HCT116 (cell line): ENCODE data around the gene CDHR5. TPM values are rescaled to one million over a fixed set of nuclear protein-coding genes. Genes with fewer than 3 reads are reported as not detected.
A peak's percentile ranks its signal among the peaks of the same experiment; 100 is the strongest.

Experiments used
- ATAC-seq: fragments of 200-7000 bp; cut with Tn5 transposase; 2 replicates; pipeline ENCODE4 v1.9.1; 2020; ENCODE audit warnings: mild to moderate bottlenecking, moderate library complexity
- BruUV-seq: library from RNA; stranded (reverse); fragments of 400-500 nt; replicated peaks from 2 replicates; lab custom pipeline; 2021; lab: Mats Ljungman, UMichigan
- CTCF ChIA-PET: fragments of 300-600 bp; sonication (Branson Sonifier 250); formaldehyde crosslinking; loops from one replicate; lab custom pipeline; 2021; ENCODE audit warnings: antibody characterized with exemption; lab: Charles Lee
- POLR2A ChIA-PET: fragments of 300-600, 350-600 bp; sonication (Branson Sonifier 250); formaldehyde crosslinking; loops from one replicate; lab custom pipeline; 2021; ENCODE audit warnings: antibody characterized with exemption; lab: Charles Lee
- RAD21 ChIA-PET, 2 experiments: fragments of 300-600 bp; sonication (Branson Sonifier 250); formaldehyde crosslinking; loops; one replicate each; lab custom pipeline; 2023; ENCODE audit warnings: low total read pairs in 2 of 2; ENCODE audit not compliant: uncharacterized antibody in 2 of 2, unreplicated experiment in 2 of 2, low non-redundant PET in 1 of 2; lab: Charles Lee
- DNase-seq: peaks from one replicate; pipeline ENCODE4 v3.0.0-alpha.2; 2010; ENCODE audit warnings: low read depth, low spot score
- H2AFZ ChIP-seq: fragments of 200-600 bp; shearing (Covaris generic), sonication (generic); 2 replicates; pipeline ENCODE4 v1.6.1; 2017; ENCODE audit warnings: low read depth, mixed run types, mixed read lengths, antibody characterized with exemption, low read length; ENCODE audit not compliant: poor library complexity, severe bottlenecking
- H3K27ac ChIP-seq: 2 replicates; pipeline ENCODE4 v1.5.1; 2012; ENCODE audit warnings: low read depth, low read length
- H3K27me3 ChIP-seq: fragments of 200-600 bp; sonication (generic); 2 replicates; pipeline ENCODE4 v1.6.1; 2016; ENCODE audit warnings: mixed run types, low read length, mixed read lengths; ENCODE audit not compliant: insufficient read depth
- H3K36me3 ChIP-seq, 2 experiments: fragments of 200-500 bp in 1 of 2; fragments of 200-600 bp in 1 of 2; sonication (Bioruptor generic) in 1 of 2; sonication (generic) in 1 of 2; 2 replicates each; pipeline versions ENCODE4 v1.5.1 to v1.6.1; 2014 to 2016; ENCODE audit warnings: low read length in 2 of 2, inconsistent platforms in 1 of 2, mixed read lengths in 1 of 2, mixed run types in 1 of 2; ENCODE audit not compliant: insufficient read depth in 2 of 2, control insufficient read depth in 1 of 2
- H3K4me1 ChIP-seq, 2 experiments: fragments of 200-600 bp in 1 of 2; sonication (generic) in 1 of 2; 2 replicates each; pipeline versions ENCODE4 v1.5.1 to v1.6.1; 2012 to 2017; ENCODE audit warnings: low read length in 2 of 2, inconsistent platforms in 1 of 2, mild to moderate bottlenecking in 1 of 2, mixed read lengths in 1 of 2, mixed run types in 1 of 2, moderate library complexity in 1 of 2; ENCODE audit not compliant: insufficient read depth in 2 of 2, control insufficient read depth in 1 of 2
- H3K4me2 ChIP-seq: fragments of 200-600 bp; sonication (generic); 2 replicates; pipeline ENCODE4 v1.6.1; 2017; ENCODE audit warnings: mixed run types, low read length, mixed read lengths
- H3K4me3 ChIP-seq, 2 experiments: fragments of 200-600 bp in 1 of 2; sonication (generic) in 1 of 2; replicated peaks in 1 of 2; 2 replicates each; pipeline ENCODE4 v1.5.1; 2011 to 2016; ENCODE audit warnings: low read length in 2 of 2, control low read depth in 1 of 2, low read depth in 1 of 2, mild to moderate bottlenecking in 1 of 2, mixed read lengths in 1 of 2, mixed run types in 1 of 2
- H3K79me2 ChIP-seq: fragments of 200-600 bp; sonication (generic); 2 replicates; pipeline ENCODE4 v1.6.1; 2017; ENCODE audit warnings: mild to moderate bottlenecking, mixed run types, low read length, moderate library complexity, mixed read lengths; ENCODE audit not compliant: insufficient read depth
- H3K9ac ChIP-seq: fragments of 200-600 bp; sonication (generic); 2 replicates; pipeline ENCODE4 v1.6.1; 2016; ENCODE audit warnings: low read length, mixed read lengths
- H3K9me2 ChIP-seq: fragments of 200-600 bp; sonication (generic), shearing (Covaris generic); 2 replicates; pipeline ENCODE4 v1.6.1; 2017; ENCODE audit warnings: mixed run types, mild to moderate bottlenecking, moderate library complexity; ENCODE audit not compliant: insufficient read depth
- H3K9me3 ChIP-seq, 2 experiments: fragments of 200-500 bp in 1 of 2; fragments of 200-600 bp in 1 of 2; sonication (Bioruptor generic) in 1 of 2; sonication (generic) in 1 of 2; 2 replicates each; pipeline ENCODE4 v1.6.1; 2014 to 2017; ENCODE audit warnings: low read length in 2 of 2, mixed read lengths in 2 of 2, inconsistent platforms in 1 of 2, low read depth in 1 of 2, mild to moderate bottlenecking in 1 of 2, mixed run types in 1 of 2, moderate library complexity in 1 of 2; ENCODE audit not compliant: control insufficient read depth in 1 of 2, insufficient read depth in 1 of 2
- H4K20me1 ChIP-seq: fragments of 200-600 bp; sonication (generic), shearing (Covaris generic); 2 replicates; pipeline ENCODE4 v1.6.1; 2017; ENCODE audit warnings: mixed run types, mild to moderate bottlenecking, moderate library complexity; ENCODE audit not compliant: insufficient read depth
- CEBPB ChIP-seq: IDR thresholded peaks from 2 replicates; pipeline ENCODE4 v1.6.1; 2012; ENCODE audit warnings: low read depth
- ELF1 ChIP-seq: IDR thresholded peaks from 2 replicates; pipeline ENCODE4 v1.6.1; 2012; ENCODE audit warnings: low read depth, borderline replicate concordance
- FOSL1 ChIP-seq: IDR thresholded peaks from 2 replicates; pipeline ENCODE4 v1.6.1; 2012; ENCODE audit warnings: low read depth
- JUND ChIP-seq: IDR thresholded peaks from 2 replicates; pipeline ENCODE4 v1.6.1; 2012
- POLR2AphosphoS5 ChIP-seq: IDR thresholded peaks from 2 replicates; pipeline ENCODE4 v1.6.1; 2011; ENCODE audit warnings: mild to moderate bottlenecking, low read depth, low read length, moderate library complexity
- SIN3A ChIP-seq: IDR thresholded peaks from 2 replicates; pipeline ENCODE4 v1.6.1; 2012; ENCODE audit warnings: low read depth
- SP1 ChIP-seq: IDR thresholded peaks from 2 replicates; pipeline ENCODE4 v1.6.1; 2012; ENCODE audit warnings: low read depth
- TCF7L2 ChIP-seq: IDR thresholded peaks from 2 replicates; pipeline ENCODE4 v1.7.0; 2011; ENCODE audit warnings: borderline replicate concordance, inconsistent platforms; ENCODE audit not compliant: insufficient read depth, insufficient read length; ENCODE audit errors: extremely low read depth
- ZNF274 ChIP-seq: fragments of 200-500 bp; sonication (Bioruptor generic); IDR thresholded peaks from 2 replicates; pipeline ENCODE4 v1.6.1; 2014; ENCODE audit warnings: mild to moderate bottlenecking, low read depth, low read length, inconsistent platforms
- intact Hi-C: fragments of 100-400 bp; cut with micrococcal nuclease; formaldehyde crosslinking; loops from 2 replicates; pipeline ENCODE4 v1.10.0; 2022
- total RNA-seq: library from RNA; stranded (reverse); gene quantifications from one replicate; pipeline ENCODE4 v1.2.1, GENCODE V29; 2021; ENCODE audit not compliant: unreplicated experiment
- TF ChIP-seq, protein P1 (sequence below): IDR thresholded peaks from 2 replicates; pipeline ENCODE4 v1.6.1; 2011; ENCODE audit warnings: mild to moderate bottlenecking, low read length, moderate library complexity; ENCODE audit not compliant: insufficient replicate concordance; ENCODE audit errors: extremely low read depth
- TF ChIP-seq, protein P2 (sequence below): IDR thresholded peaks from 2 replicates; pipeline ENCODE4 v1.6.1; 2012; ENCODE audit warnings: low read depth

CDHR5 gene
- total RNA-seq, 1 experiment from 2014 or later = not detected

DNA sequence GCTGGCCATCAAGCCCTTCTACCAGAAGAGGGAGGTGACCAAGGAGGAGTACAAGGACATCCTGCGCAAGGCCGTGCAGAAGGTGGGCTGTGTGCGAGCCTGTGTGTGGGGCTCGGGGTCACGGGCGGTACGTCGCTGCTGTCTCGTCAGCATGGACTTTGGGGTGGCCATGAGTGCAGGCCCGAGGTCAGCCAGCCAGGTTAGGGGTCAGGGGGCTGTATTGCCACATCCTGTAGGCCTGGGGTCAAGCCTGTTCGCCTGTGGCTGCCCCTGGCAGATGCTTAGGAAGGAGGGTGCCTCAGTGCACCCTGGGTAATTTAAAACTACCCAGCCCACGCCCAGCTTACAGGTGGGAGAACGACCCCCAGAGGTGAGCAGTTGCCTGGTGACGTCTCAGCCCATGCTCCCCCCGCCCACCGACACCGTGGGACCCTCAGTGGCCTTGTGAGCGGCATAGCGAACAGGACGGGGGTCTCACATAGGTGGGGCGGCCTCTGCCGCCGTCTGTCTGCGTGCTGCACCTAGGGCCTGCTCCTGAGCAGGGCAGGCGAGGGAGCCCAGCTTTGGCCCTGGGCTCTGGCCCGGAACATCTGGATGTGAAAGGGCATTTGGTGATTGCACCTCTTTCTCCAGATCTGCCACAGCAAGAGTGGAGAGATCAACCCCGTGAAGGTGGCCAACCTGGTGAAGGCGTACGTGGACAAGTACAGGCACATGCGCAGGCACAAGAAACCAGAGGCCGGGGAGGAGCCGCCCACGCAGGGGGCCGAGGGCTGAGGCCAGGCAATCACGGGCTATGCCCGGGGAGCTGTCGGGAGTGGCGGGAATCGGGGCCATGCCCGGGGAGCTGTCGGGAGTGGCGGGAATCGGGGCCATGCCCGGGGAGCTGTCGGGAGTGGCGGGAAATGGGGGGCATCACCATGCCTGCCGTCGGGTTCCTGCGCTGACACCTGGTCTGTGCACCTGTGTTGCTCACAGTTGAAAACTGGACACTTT is 13.5 kb downstream of the CDHR5 start:
- intact Hi-C loops = no loop called here
- Histone ChIP-seq H3K4me3 (no peak overlapping the region), H3K79me2 (peaks cover 20% of the 10 kb centered on the region; the same call in 1 of the 2 replicates), H3K27me3 (no peaks in the 10 kb centered on the region), H3K9me2 (no peaks in the 10 kb centered on the region), H3K9me3 (no peaks in the 10 kb centered on the region), H4K20me1 (peaks cover 13% of the 10 kb centered on the region; the same call in 1 of the 2 replicates), H2AFZ (no peak overlapping the region), H3K9ac (no peak overlapping the region), H3K4me2 (no peak overlapping the region), H3K27ac (peak overlapping the region; percentile 20; the same call in 1 of the 2 replicates), H3K4me1 (peaks cover 8 to 38% of the 10 kb centered on the region in 2 experiments), H3K36me3 (peaks cover 30 to 34% of the 10 kb centered on the region in 2 experiments; a peak in 3 of 4 replicates)
- ChIA-PET CTCF (interaction anchor here (0.8 to 1.0 kb wide), 2 partner anchors 11 to 52 kb away, joined by 3 read pairs; no protein-coding TSS in a partner anchor), RAD21 (no interaction called here), POLR2A (no interaction called here)
- TF ChIP-seq POLR2AphosphoS5 (peak; percentile 17; the same call in 1 of the 2 replicates), ELF1 (no peak)
- DNase-seq (no peak), ATAC-seq (no peak)
- TSS peak; percentile 21 for BruUV-seq

DNA sequence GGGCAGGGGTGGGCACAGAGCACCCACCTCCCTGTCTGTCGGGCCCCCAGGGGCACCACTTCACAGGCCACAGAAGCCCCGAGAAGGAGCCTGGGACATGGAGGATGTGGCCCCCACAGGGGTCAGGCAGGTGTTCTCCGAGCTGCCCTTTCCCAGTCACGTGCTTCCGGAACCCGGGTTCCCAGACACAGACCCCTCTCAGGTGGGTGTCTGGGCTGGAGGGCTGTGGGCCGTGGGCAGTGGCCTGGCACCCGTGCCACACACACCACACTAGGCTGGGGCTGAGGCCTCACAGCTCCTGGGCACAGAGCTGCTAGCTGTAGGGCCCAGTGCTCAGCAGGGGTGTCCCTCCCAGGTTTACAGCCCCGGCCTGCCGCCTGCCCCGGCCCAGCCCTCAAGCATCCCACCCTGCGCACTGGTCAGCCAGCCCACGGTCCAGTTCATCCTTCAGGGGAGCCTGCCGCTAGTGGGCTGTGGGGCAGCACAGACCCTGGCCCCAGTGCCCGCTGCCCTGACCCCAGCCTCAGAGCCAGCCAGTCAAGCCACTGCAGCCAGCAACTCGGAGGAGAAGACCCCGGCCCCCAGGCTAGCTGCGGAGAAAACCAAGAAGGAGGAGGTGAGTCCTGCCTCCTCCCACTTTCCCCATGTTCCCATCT is 14.5 kb downstream of the CDHR5 start:
- H3K4me2 ChIP-seq = no peak overlapping the region
- no peak overlapping the region for H3K4me3 ChIP-seq
- H3K27ac ChIP-seq = no peak overlapping the region
- H3K79me2 ChIP-seq = peaks cover 22% of the 10 kb centered on the region; the same call in 1 of the 2 replicates
- H2AFZ ChIP-seq = no peak overlapping the region
- H3K9ac ChIP-seq = no peak overlapping the region
- H3K9me2 ChIP-seq = no peaks in the 10 kb centered on the region
- peaks cover 36 to 42% of the 10 kb centered on the region in 2 experiments; a peak in 3 of 4 replicates for H3K36me3 ChIP-seq
- no peaks in the 10 kb centered on the region for H3K27me3 ChIP-seq
- ChIA-PET CTCF (no interaction called here), RAD21 (no interaction called here), POLR2A (no interaction called here)
- intact Hi-C loops = no loop called here
- ATAC-seq = no peak
- no TSS peak for BruUV-seq
- no peak for DNase-seq
- H3K9me3 ChIP-seq = no peaks in the 10 kb centered on the region
- H3K4me1 ChIP-seq = peaks cover 8 to 30% of the 10 kb centered on the region in 2 experiments
- H4K20me1 ChIP-seq = peaks cover 13% of the 10 kb centered on the region; the same call in 1 of the 2 replicates
- TF ChIP-seq, protein P1, sequence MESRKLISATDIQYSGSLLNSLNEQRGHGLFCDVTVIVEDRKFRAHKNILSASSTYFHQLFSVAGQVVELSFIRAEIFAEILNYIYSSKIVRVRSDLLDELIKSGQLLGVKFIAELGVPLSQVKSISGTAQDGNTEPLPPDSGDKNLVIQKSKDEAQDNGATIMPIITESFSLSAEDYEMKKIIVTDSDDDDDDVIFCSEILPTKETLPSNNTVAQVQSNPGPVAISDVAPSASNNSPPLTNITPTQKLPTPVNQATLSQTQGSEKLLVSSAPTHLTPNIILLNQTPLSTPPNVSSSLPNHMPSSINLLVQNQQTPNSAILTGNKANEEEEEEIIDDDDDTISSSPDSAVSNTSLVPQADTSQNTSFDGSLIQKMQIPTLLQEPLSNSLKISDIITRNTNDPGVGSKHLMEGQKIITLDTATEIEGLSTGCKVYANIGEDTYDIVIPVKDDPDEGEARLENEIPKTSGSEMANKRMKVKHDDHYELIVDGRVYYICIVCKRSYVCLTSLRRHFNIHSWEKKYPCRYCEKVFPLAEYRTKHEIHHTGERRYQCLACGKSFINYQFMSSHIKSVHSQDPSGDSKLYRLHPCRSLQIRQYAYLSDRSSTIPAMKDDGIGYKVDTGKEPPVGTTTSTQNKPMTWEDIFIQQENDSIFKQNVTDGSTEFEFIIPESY = no peak
- TF ChIP-seq FOSL1 (no peak), SIN3A (no peak), ZNF274 (no peak), SP1 (no peak), JUND (no peak), CEBPB (no peak), TCF7L2 (no peak)
- TF ChIP-seq, protein P2, sequence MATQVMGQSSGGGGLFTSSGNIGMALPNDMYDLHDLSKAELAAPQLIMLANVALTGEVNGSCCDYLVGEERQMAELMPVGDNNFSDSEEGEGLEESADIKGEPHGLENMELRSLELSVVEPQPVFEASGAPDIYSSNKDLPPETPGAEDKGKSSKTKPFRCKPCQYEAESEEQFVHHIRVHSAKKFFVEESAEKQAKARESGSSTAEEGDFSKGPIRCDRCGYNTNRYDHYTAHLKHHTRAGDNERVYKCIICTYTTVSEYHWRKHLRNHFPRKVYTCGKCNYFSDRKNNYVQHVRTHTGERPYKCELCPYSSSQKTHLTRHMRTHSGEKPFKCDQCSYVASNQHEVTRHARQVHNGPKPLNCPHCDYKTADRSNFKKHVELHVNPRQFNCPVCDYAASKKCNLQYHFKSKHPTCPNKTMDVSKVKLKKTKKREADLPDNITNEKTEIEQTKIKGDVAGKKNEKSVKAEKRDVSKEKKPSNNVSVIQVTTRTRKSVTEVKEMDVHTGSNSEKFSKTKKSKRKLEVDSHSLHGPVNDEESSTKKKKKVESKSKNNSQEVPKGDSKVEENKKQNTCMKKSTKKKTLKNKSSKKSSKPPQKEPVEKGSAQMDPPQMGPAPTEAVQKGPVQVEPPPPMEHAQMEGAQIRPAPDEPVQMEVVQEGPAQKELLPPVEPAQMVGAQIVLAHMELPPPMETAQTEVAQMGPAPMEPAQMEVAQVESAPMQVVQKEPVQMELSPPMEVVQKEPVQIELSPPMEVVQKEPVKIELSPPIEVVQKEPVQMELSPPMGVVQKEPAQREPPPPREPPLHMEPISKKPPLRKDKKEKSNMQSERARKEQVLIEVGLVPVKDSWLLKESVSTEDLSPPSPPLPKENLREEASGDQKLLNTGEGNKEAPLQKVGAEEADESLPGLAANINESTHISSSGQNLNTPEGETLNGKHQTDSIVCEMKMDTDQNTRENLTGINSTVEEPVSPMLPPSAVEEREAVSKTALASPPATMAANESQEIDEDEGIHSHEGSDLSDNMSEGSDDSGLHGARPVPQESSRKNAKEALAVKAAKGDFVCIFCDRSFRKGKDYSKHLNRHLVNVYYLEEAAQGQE = no peak
